Measurements from ENCODE around the gene PGK1. TPM values are rescaled to one million over a fixed set of nuclear protein-coding genes. Genes with fewer than 3 reads are reported as not detected.
"Not testable (repeated sequence)": the region's sequence is repeated elsewhere in the genome, so short reads cannot be mapped to it uniquely, and the experiment has no call there.

The PGK1 gene
- total RNA-seq, 1 donor from 2014 or later = 259 TPM

GRCh38 chrX:78131117-78131516 lies 27.1 kb downstream of the PGK1 start:
- no peak for DNase-seq (ENCODE audit: low spot score in 2 of 2, unreplicated experiment in 2 of 2)
- H3K27me3 Mint-ChIP-seq (ENCODE audit: low read depth) = no peaks in the 10 kb centered on the region
- H3K4me1 Mint-ChIP-seq = no peaks in the 10 kb centered on the region
- no peak overlapping the region for H3K4me3 Mint-ChIP-seq
- TF ChIP-seq, protein P1, sequence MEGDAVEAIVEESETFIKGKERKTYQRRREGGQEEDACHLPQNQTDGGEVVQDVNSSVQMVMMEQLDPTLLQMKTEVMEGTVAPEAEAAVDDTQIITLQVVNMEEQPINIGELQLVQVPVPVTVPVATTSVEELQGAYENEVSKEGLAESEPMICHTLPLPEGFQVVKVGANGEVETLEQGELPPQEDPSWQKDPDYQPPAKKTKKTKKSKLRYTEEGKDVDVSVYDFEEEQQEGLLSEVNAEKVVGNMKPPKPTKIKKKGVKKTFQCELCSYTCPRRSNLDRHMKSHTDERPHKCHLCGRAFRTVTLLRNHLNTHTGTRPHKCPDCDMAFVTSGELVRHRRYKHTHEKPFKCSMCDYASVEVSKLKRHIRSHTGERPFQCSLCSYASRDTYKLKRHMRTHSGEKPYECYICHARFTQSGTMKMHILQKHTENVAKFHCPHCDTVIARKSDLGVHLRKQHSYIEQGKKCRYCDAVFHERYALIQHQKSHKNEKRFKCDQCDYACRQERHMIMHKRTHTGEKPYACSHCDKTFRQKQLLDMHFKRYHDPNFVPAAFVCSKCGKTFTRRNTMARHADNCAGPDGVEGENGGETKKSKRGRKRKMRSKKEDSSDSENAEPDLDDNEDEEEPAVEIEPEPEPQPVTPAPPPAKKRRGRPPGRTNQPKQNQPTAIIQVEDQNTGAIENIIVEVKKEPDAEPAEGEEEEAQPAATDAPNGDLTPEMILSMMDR (IDR thresholded peaks at IDR 0.05; ENCODE audit: unreplicated experiment) = no peak
- H3K36me3 Mint-ChIP-seq = peaks cover 2% of the 10 kb centered on the region
- H3K27ac Mint-ChIP-seq = no peak overlapping the region
- peaks cover 11% of the 10 kb centered on the region for H3K9me3 Mint-ChIP-seq

DNA sequence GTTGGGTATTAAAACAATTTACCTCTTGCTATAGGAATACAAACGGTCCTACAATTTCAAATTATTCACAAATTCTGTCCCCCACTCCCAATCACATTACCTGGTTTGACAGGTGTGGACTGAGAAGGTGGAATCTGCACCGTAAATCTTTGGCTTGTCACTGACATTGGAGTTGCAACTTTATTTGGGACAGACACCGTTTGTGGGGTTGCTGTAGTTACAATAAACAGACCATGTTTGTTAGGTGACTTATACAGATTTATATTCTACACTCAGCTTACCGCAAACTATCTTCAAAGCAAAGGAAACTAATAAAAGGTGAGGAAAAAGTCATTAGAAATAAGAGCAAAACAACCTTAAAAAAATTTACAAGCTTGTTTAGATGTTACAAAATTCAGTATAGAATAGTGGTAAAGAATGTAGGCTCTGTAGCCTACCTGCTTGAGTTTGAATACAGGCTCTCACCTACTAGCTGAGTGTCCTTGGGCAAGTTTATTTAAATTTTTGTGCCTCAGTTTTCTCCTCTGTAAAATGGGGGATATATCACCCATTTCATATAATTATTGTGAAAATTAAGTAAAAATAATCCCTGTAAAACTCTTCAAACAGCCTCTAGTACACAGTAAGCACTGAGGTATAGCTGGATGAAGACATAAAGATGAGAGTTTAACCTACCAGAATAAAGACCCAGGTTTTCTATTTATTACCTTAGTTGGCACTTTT lies 29.4 kb downstream of the PGK1 start:
- Mint-ChIP-seq H3K27me3 (ENCODE audit: low read depth) (no peaks in the 10 kb centered on the region), H3K4me3 (no peak overlapping the region), H3K36me3 (peaks cover 2% of the 10 kb centered on the region), H3K27ac (no peak overlapping the region), H3K9me3 (peaks cover 11% of the 10 kb centered on the region), H3K4me1 (no peaks in the 10 kb centered on the region)
- TF ChIP-seq, protein P1 (IDR thresholded peaks at IDR 0.05; ENCODE audit: unreplicated experiment) = no peak
- DNase-seq (ENCODE audit: low spot score in 2 of 2, unreplicated experiment in 2 of 2) = no peak

GRCh38 chrX:78139160-78140123 lies 35.4 kb downstream of the PGK1 start, which contains the start of gene TAF9B:
TAF9B (minus strand) TSS chrX:78139650; CDS start chrX:78139611, 39 bp downstream.
- Mint-ChIP-seq H3K36me3 (no peaks in the 10 kb centered on the region), H3K4me1 (no peaks in the 10 kb centered on the region), H3K27me3 (ENCODE audit: low read depth) (no peaks in the 10 kb centered on the region), H3K9me3 (peaks cover 15% of the 10 kb centered on the region), H3K27ac (peak within 1 kb of the TSS; percentile 94), H3K4me3 (peak within 1 kb of the TSS; percentile 90)
- TF ChIP-seq, protein P1 (IDR thresholded peaks at IDR 0.05; ENCODE audit: unreplicated experiment) = no peak
- peak; percentile 48 to 74 for DNase-seq (ENCODE audit: low spot score in 2 of 2, unreplicated experiment in 2 of 2)

- TF ChIP-seq, protein P1 (IDR thresholded peaks at IDR 0.05; ENCODE audit: unreplicated experiment) = no peak
- H3K4me3 Mint-ChIP-seq = peak overlapping the region; percentile 90
- H3K9me3 Mint-ChIP-seq = peaks cover 15% of the 10 kb centered on the region
- no peaks in the 10 kb centered on the region for H3K36me3 Mint-ChIP-seq
- no peaks in the 10 kb centered on the region for H3K4me1 Mint-ChIP-seq
- no peak for DNase-seq (ENCODE audit: low spot score in 2 of 2, unreplicated experiment in 2 of 2)
- peak overlapping the region; percentile 31 for H3K27ac Mint-ChIP-seq
- H3K27me3 Mint-ChIP-seq (ENCODE audit: low read depth) = no peaks in the 10 kb centered on the region
Measured at GRCh38 chrX:78140206-78140605, 36.2 kb downstream of the PGK1 start.

DNA sequence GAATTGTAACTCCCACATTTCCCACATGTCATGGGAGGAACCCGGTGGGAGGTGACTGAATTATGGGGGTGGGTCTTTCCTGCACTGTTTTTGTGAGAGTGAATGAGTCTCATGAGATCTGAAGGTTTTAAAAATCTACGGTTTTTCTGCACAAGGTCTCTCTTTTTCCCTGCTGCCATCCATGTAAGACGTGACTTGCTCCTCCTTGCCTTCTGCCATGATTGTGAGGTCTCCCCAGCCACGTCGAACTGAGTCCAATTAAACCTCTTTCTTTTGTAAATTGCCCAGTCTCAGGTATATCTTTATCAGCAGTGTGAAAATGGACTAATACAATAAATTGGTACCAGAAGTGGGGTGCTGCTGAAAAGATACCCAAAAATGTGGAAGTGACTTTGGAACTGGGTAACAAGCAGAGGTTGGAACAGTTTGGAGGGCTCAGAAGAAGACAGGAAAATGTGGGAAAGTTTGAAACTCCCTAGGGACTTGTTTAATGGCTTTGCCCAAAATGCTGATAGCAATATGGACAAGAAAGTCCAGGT lies 43.0 kb downstream of the PGK1 start:
- H3K4me3 Mint-ChIP-seq; H3K36me3 Mint-ChIP-seq; H3K27ac Mint-ChIP-seq; H3K4me1 Mint-ChIP-seq; H3K27me3 Mint-ChIP-seq (ENCODE audit: low read depth); DNase-seq (ENCODE audit: low spot score in 2 of 2, unreplicated experiment in 2 of 2): not testable (repeated sequence)
- H3K9me3 Mint-ChIP-seq = peaks cover 62% of the 10 kb centered on the region

DNA sequence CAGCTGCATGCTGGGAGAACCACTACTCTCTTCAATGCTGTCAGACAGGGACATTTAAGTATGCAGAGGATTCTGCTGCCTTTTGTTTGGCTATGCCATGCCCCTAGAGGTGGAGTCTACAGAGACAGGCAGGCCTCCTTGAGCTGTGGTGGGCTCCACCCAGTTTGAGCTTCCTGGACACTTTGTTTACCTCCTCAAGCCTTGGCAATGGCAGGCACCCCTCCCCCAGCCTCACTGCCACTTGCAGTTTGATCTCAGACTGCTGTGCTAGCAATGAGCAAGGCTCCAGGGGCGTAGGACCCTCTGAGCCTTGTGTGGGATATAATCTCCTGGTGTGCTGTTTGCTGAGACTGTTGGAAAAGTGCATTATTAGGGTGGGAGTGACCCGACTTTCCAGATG lies 53.3 kb downstream of the PGK1 start:
- H3K4me3 Mint-ChIP-seq; H3K27me3 Mint-ChIP-seq (ENCODE audit: low read depth); H3K36me3 Mint-ChIP-seq; DNase-seq (ENCODE audit: low spot score in 2 of 2, unreplicated experiment in 2 of 2); H3K27ac Mint-ChIP-seq; H3K4me1 Mint-ChIP-seq: not testable (repeated sequence)
- H3K9me3 Mint-ChIP-seq = peaks cover 50% of the 10 kb centered on the region

DNA sequence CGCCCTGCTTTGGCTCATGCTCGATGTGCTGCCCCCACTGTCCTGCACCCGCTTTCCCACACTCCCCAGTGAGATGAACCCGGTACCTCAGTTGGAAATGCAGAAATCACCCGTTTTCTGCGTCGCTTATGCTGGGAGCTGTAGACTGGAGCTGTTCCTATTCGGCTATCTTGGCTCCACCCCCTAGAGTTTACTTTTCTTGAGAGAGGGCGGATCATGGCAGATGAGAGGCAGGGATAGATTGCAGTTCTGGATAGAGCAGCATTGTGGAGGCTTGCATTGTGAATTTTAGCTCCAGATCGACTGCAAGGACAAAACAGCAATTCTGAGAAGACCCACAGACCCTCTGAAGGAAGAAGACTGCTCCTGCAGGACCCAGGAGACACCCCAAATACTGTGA lies 53.8 kb downstream of the PGK1 start:
- H3K27ac Mint-ChIP-seq; H3K27me3 Mint-ChIP-seq (ENCODE audit: low read depth); H3K4me3 Mint-ChIP-seq; H3K4me1 Mint-ChIP-seq; H3K36me3 Mint-ChIP-seq; DNase-seq (ENCODE audit: low spot score in 2 of 2, unreplicated experiment in 2 of 2): not testable (repeated sequence)
- H3K9me3 Mint-ChIP-seq = peaks cover 53% of the 10 kb centered on the region

DNA sequence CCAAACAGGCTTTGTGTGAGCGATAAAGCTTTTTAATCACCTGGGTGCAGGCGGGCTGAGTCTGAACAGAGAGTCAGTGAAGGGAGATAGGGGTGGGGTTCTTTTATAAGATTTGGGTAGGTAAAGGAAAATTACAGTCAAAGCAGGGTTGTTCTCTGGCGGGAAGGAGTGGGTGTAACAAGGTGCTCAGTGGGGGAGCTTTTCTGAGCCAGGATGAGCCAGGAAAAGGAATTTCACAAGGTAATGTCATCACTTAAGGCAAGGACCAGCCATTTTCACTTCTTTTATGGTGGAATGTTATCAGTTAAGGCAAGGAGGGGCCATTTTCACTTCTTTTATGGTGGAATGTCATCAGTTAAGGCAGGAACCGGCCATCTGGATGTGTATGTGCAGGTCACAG lies 56.7 kb downstream of the PGK1 start:
- H3K36me3 Mint-ChIP-seq; H3K4me3 Mint-ChIP-seq; H3K27ac Mint-ChIP-seq; H3K4me1 Mint-ChIP-seq; H3K27me3 Mint-ChIP-seq (ENCODE audit: low read depth); DNase-seq (ENCODE audit: low spot score in 2 of 2, unreplicated experiment in 2 of 2): not testable (repeated sequence)
- H3K9me3 Mint-ChIP-seq = peaks cover 57% of the 10 kb centered on the region

DNA sequence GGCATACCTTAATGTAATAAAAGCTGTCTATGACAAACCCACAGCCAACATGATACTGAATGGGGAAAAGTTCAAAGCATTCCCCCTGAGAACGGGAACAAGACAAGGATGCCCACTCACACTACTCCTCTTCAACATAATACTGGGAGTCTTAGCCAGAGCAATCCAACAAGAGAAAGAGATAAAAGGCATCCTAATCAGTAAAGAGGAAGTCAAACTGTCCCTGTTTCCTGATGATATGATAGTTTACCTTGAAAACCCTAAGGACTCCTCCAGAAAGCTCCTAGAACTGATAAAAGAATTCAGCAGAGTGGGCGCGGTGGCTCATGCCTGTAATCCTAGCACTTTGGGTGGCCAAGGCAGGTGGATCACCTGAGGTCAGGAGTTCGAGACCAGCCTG lies 59.1 kb downstream of the PGK1 start:
- not testable (repeated sequence) for H3K36me3 Mint-ChIP-seq; DNase-seq (ENCODE audit: low spot score in 2 of 2, unreplicated experiment in 2 of 2); H3K27ac Mint-ChIP-seq; H3K27me3 Mint-ChIP-seq (ENCODE audit: low read depth); H3K4me1 Mint-ChIP-seq; H3K4me3 Mint-ChIP-seq
- H3K9me3 Mint-ChIP-seq = peaks cover 47% of the 10 kb centered on the region

All from mesothelial cell of epicardium (in vitro differentiated cells).